Raji (cell line): ENCODE measurements around the gene ZNF581.

ENCODE experiments used
- POLR2A ChIP-seq: IDR thresholded peaks from 2 replicates; pipeline ENCODE4 v1.6.1; 2011; ENCODE audit warnings: low read depth, low read length, control low read depth; ENCODE audit not compliant: insufficient read depth

ZNF581 gene

DNA sequence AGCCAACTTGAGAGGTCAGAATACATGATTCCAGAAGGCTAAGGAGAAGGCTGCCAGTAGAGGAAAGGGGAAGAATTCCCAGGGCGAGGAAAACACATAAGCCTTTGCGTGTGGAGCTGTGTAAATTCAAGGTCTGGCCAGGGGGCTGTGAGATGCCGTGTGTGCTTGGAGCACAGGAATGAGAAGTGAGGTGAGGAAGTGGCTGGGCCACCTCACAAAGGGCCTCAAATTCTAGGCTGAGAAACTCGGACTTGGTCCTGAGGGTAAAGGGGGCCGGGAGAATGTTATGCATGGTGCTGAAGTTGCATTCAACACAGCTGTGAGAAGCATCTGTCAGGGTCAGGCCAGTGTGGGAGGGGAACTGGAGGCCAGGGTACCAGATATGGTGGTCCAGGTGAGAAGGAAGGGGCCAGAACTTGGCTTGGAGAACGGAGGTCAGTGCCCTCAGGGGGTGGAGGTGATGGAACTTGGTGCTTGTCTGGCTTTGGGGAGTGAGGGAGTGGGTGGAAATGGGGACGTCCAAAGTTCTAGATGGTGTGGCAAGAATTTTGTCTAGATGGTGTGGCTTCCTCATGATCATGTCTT is 7.5 kb upstream of the ZNF581 start:
- no peak; the same call in 1 of the 2 replicates for TF ChIP-seq POLR2A

GRCh38 chr19:55636723-55637122 is 6.7 kb upstream of the ZNF581 start:
- no peak for TF ChIP-seq POLR2A

- TF ChIP-seq POLR2A = no peak
Measured at GRCh38 chr19:55637534-55637933, 5.9 kb upstream of the ZNF581 start.

DNA sequence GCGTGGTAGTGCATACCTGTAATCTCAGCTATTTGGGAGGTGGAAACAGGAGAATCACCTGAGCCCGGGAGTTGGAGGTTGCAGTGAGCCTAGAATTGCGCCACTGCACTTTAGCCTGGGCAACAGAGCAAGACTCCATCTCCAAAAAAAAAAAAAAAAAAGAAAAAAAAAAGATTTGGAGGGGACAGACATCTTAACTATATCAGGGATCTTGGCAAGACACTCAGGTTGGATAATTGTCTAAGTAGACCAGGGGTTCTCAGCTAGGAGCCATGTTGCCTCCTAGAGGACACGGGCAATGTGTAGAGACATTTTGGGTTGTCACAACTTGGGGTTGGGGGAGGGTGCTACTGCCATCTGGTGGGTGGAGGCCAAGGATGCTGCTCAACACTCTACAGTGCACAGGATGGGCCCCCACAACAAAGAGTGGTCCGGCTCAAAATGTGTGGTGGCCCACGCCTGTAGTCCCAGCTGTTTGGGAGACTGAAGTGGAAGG is 4.5 kb upstream of the ZNF581 start:
- TF ChIP-seq POLR2A = peak; percentile 54; the same call in 1 of the 2 replicates

- TF ChIP-seq POLR2A = 0 out of 2 replicates have a peak, but pooled peaks have one; percentile 20
Measured at GRCh38 chr19:55640043-55640576, 3.3 kb upstream of the ZNF581 start.

GRCh38 chr19:55640577-55641425 is 2.6 kb upstream of the ZNF581 start, which contains the start of gene ZNF580:
Gene ZNF580 (plus strand): TSS chr19:55641002. CDS start chr19:55642509, 1,507 bp downstream.
- TF ChIP-seq POLR2A = no peak; the same call in 1 of the 2 replicates

DNA sequence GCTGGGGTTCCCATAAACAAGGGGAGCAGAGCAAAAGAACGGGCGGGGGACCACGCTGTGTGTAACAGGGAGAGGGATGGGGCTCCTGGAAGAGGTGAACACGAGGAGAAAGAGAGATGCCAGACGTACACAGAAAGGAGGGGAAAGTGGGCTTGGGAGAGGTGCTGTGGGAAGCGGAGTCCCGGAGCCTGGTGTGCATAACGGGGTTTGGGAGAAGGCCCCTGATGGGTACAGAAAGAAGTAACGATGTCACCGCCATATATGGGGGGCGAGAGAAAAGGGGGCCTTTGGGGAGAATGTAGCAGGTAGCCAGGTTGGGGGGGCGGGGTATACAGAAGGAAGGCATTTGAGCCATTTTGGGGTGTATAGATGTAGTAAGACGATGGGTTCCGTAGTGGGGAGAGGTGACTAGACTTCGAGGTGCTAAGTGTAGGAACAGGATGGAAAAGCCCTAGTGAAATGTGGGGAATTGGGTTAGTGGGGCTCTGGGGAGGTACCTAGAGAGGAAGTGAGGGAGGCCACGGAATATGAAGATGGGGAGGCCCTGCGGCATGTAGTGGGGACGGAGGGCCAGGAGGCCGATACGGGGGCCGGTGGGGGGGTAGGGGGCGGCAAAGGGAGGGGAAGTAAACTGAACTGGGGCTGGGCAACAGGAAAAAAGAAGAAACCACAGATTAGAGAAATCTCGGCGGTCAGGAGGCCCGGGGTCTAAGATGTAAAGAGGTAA is 1.9 kb upstream of the ZNF581 start:
- peak; percentile 55 for TF ChIP-seq POLR2A

DNA sequence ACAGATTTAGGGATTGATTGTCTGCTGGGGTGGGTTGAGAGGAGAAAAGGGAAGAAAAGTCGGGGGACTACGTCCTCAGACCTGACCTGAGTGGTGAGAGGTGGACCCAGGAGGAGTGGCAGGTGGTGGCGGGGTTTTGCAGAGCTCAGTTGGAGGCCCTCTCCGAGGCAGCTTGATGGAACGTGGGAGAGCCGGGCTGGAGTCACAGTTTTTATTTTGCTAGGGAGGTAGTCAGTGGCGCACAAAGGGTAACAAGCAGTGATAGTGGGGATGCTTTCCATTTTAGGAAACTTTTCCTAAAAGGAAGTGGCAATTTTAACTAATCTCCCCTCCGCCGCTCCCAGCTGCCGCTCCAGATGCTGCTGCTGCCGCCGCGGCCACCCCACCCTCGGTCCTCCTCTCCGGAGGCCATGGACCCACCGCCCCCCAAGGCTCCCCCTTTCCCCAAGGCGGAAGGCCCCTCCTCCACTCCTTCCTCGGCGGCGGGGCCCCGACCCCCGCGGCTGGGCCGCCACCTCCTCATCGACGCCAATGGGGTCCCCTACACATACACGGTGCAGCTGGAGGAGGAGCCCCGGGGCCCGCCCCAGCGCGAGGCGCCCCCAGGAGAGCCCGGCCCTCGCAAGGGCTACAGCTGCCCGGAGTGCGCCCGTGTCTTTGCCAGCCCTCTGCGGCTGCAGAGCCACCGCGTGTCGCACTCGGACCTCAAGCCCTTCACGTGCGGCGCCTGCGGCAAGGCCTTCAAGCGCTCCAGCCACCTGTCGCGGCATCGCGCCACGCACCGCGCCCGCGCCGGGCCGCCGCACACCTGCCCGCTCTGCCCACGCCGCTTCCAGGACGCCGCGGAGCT is 1.1 kb upstream of the ZNF581 start:
- TF ChIP-seq POLR2A = no peak; the same call in 1 of the 2 replicates

DNA sequence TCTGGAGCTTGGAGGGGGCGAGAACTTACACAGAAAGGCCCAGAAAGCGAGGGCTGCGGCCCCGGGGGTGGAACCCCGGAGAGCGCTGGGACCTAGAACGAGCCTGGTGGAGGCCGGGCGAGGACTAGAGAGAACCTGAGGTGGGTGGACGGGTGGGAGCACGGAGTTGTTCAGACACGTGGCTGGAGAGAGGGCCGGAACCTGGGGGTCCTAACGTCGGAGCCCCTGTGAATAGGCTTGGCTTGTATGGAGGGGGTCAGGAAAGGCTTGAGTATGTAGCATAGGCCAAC is 383 bp downstream of the ZNF581 start:
- no peak for TF ChIP-seq POLR2A

- TF ChIP-seq POLR2A = no peak
Measured at GRCh38 chr19:55644191-55644833, 863 bp downstream of the ZNF581 start.

DNA sequence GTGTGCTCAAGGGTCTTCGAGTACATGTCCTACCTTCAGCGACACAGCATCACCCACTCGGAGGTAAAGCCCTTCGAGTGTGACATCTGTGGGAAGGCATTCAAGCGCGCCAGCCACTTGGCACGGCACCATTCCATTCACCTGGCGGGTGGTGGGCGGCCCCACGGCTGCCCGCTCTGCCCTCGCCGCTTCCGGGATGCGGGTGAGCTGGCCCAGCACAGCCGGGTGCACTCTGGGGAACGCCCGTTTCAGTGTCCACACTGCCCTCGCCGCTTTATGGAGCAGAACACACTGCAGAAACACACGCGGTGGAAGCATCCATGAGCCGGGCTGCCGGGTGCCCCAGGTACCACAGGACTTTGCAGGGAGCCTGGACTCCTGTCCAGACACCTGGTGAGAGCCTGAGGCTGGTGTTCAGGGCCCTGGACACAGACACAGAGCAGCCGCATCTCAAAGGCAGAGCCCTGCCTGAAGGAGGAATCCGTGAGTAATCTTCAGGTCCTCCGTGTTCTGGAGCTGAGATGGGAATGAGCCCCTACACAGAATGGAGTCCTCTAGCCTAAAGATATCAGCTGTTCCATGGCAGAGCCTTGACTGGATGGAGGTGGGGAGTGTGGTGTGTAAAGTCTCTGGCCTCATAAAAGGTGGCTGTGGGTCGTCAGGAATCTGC is 1.5 kb downstream of the ZNF581 start:
- TF ChIP-seq POLR2A = peak; percentile 37; the same call in 1 of the 2 replicates

GRCh38 chr19:55645512-55645881 is 2.0 kb downstream of the ZNF581 start:
- no peak for TF ChIP-seq POLR2A
